ENCODE measurements around the gene HIF1A. TPM values are rescaled to one million over a fixed set of nuclear protein-coding genes. Genes with fewer than 3 reads are reported as not detected.
A peak's percentile ranks its signal among the peaks of the same experiment; 100 is the strongest.
"Not testable (repeated sequence)": the region's sequence is repeated elsewhere in the genome, so short reads cannot be mapped to it uniquely, and the experiment has no call there.

The HIF1A gene
- total RNA-seq, 1 experiment from 2014 or later = 135 TPM

- no peaks in the 10 kb centered on the region for H3K4me1 ChIP-seq (ENCODE audit: insufficient read depth, low read length, poor library complexity, severe bottlenecking)
- no peak for DNase-seq (ENCODE audit: low spot score)
- POLR2A ChIA-PET (ENCODE audit: low non-redundant PET) = interaction anchor here (0.7 kb wide), 1 partner anchor 504 kb away, joined by 4 read pairs; no protein-coding TSS in a partner anchor
- H3K27ac ChIP-seq (ENCODE audit: low read depth, low read length, poor library complexity, severe bottlenecking) = no peak overlapping the region
- H3K9me3 ChIP-seq (ENCODE audit: low read depth, low read length, poor library complexity, severe bottlenecking) = no peaks in the 10 kb centered on the region
- H3K27me3 ChIP-seq (replicated peaks; ENCODE audit: insufficient read depth, low read depth, low read length, poor library complexity) = no peaks in the 10 kb centered on the region
- peaks cover 78% of the 10 kb centered on the region for H3K36me3 ChIP-seq (ENCODE audit: insufficient read depth, low read length, poor library complexity, severe bottlenecking)
- CTCF ChIA-PET = no interaction called here
- no peak overlapping the region for H3K4me3 ChIP-seq (ENCODE audit: low read depth, low read length, poor library complexity, severe bottlenecking)
- no peak for TF ChIP-seq EZH2 (IDR thresholded peaks at IDR 0.05; ENCODE audit: borderline replicate concordance, low read depth, low read length, poor library complexity, severe bottlenecking)
- TF ChIP-seq CTCF (conservative IDR thresholded peaks at IDR 0.05; ENCODE audit: low read depth, low read length) = no peak
- intact Hi-C loops (cut with micrococcal nuclease; ENCODE audit: unreplicated experiment) = no loop called here
- BruUV-seq (replicated peaks) = no TSS peak
Observed at GRCh38 chr14:61744238-61744637, 48.9 kb downstream of the HIF1A start.

GRCh38 chr14:61746346-61746745 lies 51.0 kb downstream of the HIF1A start:
- intact Hi-C loops (cut with micrococcal nuclease; ENCODE audit: unreplicated experiment); CTCF ChIA-PET; H3K9me3 ChIP-seq (ENCODE audit: low read depth, low read length, poor library complexity, severe bottlenecking); H3K27me3 ChIP-seq (replicated peaks; ENCODE audit: insufficient read depth, low read depth, low read length, poor library complexity); POLR2A ChIA-PET (ENCODE audit: low non-redundant PET); BruUV-seq (replicated peaks); H3K4me1 ChIP-seq (ENCODE audit: insufficient read depth, low read length, poor library complexity, severe bottlenecking); H3K4me3 ChIP-seq (ENCODE audit: low read depth, low read length, poor library complexity, severe bottlenecking); H3K27ac ChIP-seq (ENCODE audit: low read depth, low read length, poor library complexity, severe bottlenecking); DNase-seq (ENCODE audit: low spot score): not testable (repeated sequence)
- peaks cover 60% of the 10 kb centered on the region for H3K36me3 ChIP-seq (ENCODE audit: insufficient read depth, low read length, poor library complexity, severe bottlenecking)

GRCh38 chr14:61746881-61747280 lies 51.6 kb downstream of the HIF1A start:
- no peak for DNase-seq (ENCODE audit: low spot score)
- Histone ChIP-seq H3K9me3 (ENCODE audit: low read depth, low read length, poor library complexity, severe bottlenecking) (no peaks in the 10 kb centered on the region), H3K27me3 (replicated peaks; ENCODE audit: insufficient read depth, low read depth, low read length, poor library complexity) (no peaks in the 10 kb centered on the region), H3K4me1 (ENCODE audit: insufficient read depth, low read length, poor library complexity, severe bottlenecking) (no peaks in the 10 kb centered on the region), H3K4me3 (ENCODE audit: low read depth, low read length, poor library complexity, severe bottlenecking) (no peak overlapping the region), H3K36me3 (ENCODE audit: insufficient read depth, low read length, poor library complexity, severe bottlenecking) (peaks cover 54% of the 10 kb centered on the region), H3K27ac (ENCODE audit: low read depth, low read length, poor library complexity, severe bottlenecking) (no peak overlapping the region)
- BruUV-seq (replicated peaks) = no TSS peak
- no peak for TF ChIP-seq EZH2 (IDR thresholded peaks at IDR 0.05; ENCODE audit: borderline replicate concordance, low read depth, low read length, poor library complexity, severe bottlenecking)
- no peak for TF ChIP-seq CTCF (conservative IDR thresholded peaks at IDR 0.05; ENCODE audit: low read depth, low read length)
- ChIA-PET CTCF (no interaction called here), POLR2A (ENCODE audit: low non-redundant PET) (interaction anchor here (0.5 kb wide), 1 partner anchor 10 kb away, joined by 7 read pairs; no protein-coding TSS in a partner anchor)
- intact Hi-C loops (cut with micrococcal nuclease; ENCODE audit: unreplicated experiment) = no loop called here

GRCh38 chr14:61747342-61747741 lies 52.0 kb downstream of the HIF1A start:
- intact Hi-C loops (cut with micrococcal nuclease; ENCODE audit: unreplicated experiment) = no loop called here
- no peak for TF ChIP-seq EZH2 (IDR thresholded peaks at IDR 0.05; ENCODE audit: borderline replicate concordance, low read depth, low read length, poor library complexity, severe bottlenecking)
- no peak for TF ChIP-seq CTCF (conservative IDR thresholded peaks at IDR 0.05; ENCODE audit: low read depth, low read length)
- ChIA-PET CTCF (no interaction called here), POLR2A (ENCODE audit: low non-redundant PET) (no interaction called here)
- DNase-seq (ENCODE audit: low spot score) = no peak
- BruUV-seq (replicated peaks) = TSS peak; percentile 41
- H3K27ac ChIP-seq (ENCODE audit: low read depth, low read length, poor library complexity, severe bottlenecking) = no peak overlapping the region
- no peaks in the 10 kb centered on the region for H3K9me3 ChIP-seq (ENCODE audit: low read depth, low read length, poor library complexity, severe bottlenecking)
- H3K36me3 ChIP-seq (ENCODE audit: insufficient read depth, low read length, poor library complexity, severe bottlenecking) = peaks cover 50% of the 10 kb centered on the region
- no peaks in the 10 kb centered on the region for H3K4me1 ChIP-seq (ENCODE audit: insufficient read depth, low read length, poor library complexity, severe bottlenecking)
- no peaks in the 10 kb centered on the region for H3K27me3 ChIP-seq (replicated peaks; ENCODE audit: insufficient read depth, low read depth, low read length, poor library complexity)
- no peak overlapping the region for H3K4me3 ChIP-seq (ENCODE audit: low read depth, low read length, poor library complexity, severe bottlenecking)

All from A673 (cell line).